Measurements from ENCODE around the gene PHOSPHO2. TPM values are rescaled to one million over a fixed set of nuclear protein-coding genes. Genes with fewer than 3 reads are reported as not detected.

PHOSPHO2 gene
- total RNA-seq, 3 donors from 2014 or later = 9.1 to 17.4 (median 16.2) TPM

DNA sequence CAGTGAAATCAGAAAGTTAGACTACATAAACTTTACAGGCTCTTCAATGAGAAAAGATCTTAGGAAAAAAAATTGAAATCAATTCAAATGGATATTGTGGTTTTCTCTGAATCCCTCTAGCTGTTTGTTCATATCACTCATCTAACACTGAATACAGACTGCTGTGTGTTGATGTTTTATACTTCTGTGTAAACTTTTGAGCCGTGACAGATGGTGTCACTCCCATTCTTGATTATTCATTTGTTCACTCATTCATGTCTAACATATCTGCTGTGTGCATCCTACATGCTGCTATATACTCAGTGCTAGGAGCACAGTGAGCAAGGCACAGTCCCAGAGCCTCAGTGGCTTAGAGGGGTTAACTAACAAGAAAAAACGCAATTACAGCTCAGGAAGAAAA lies 52.0 kb downstream of the PHOSPHO2 start:
- H3K36me3 ChIP-seq = no peaks in the 10 kb centered on the region
- H3K9me3 ChIP-seq = no peaks in the 10 kb centered on the region
- TF ChIP-seq POLR2AphosphoS5 (IDR thresholded peaks at IDR 0.05) (no peak), POLR2A (IDR thresholded peaks at IDR 0.05) (no peak)
- TF ChIP-seq, protein P1, sequence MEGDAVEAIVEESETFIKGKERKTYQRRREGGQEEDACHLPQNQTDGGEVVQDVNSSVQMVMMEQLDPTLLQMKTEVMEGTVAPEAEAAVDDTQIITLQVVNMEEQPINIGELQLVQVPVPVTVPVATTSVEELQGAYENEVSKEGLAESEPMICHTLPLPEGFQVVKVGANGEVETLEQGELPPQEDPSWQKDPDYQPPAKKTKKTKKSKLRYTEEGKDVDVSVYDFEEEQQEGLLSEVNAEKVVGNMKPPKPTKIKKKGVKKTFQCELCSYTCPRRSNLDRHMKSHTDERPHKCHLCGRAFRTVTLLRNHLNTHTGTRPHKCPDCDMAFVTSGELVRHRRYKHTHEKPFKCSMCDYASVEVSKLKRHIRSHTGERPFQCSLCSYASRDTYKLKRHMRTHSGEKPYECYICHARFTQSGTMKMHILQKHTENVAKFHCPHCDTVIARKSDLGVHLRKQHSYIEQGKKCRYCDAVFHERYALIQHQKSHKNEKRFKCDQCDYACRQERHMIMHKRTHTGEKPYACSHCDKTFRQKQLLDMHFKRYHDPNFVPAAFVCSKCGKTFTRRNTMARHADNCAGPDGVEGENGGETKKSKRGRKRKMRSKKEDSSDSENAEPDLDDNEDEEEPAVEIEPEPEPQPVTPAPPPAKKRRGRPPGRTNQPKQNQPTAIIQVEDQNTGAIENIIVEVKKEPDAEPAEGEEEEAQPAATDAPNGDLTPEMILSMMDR (IDR thresholded peaks at IDR 0.05) = no peak
- H3K27ac ChIP-seq = no peak overlapping the region
- no peaks in the 10 kb centered on the region for H3K27me3 ChIP-seq
- intact Hi-C loops (cut with DNase I; ENCODE audit: low total_unique reads) = no loop called here
- DNase-seq (ENCODE audit: low spot score in 2 of 2) = no peak
- no peak overlapping the region for H3K4me3 ChIP-seq
- no peaks in the 10 kb centered on the region for H3K4me1 ChIP-seq

DNA sequence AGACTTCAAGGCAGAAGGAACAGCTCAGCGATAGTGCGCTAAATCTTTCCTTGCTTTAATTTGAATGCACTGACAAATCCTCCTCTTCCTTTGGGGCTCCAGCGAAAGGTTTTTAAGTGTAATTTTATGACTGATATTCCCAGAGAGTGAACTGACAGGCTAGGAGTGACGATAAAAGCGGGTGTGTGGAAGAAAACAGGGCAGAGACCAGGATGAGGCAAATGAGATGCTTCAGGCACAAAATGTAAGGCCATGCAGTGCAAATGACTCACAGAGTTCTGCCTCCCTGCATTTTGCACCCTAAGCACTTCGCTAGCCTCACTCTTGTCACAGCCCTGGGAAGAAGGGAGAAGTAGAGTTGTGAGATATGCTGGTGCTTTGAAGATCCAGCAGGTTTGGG lies 54.0 kb downstream of the PHOSPHO2 start:
- Histone ChIP-seq H3K4me3 (no peak overlapping the region), H3K4me1 (no peaks in the 10 kb centered on the region), H3K36me3 (no peaks in the 10 kb centered on the region), H3K9me3 (no peaks in the 10 kb centered on the region), H3K27ac (no peak overlapping the region), H3K27me3 (no peaks in the 10 kb centered on the region)
- TF ChIP-seq POLR2AphosphoS5 (IDR thresholded peaks at IDR 0.05) (no peak), POLR2A (IDR thresholded peaks at IDR 0.05) (no peak)
- DNase-seq (ENCODE audit: low spot score in 2 of 2) = no peak
- intact Hi-C loops (cut with DNase I; ENCODE audit: low total_unique reads) = no loop called here

Other genes with a start within 250 kb of the PHOSPHO2 start
- gene BBS5, start 215.0 kb upstream of the PHOSPHO2 start, total RNA-seq = 1 to 10 TPM; 6.6 to 9.2 (median 7.9) TPM
- gene KLHL41, start 184.8 kb upstream of the PHOSPHO2 start, total RNA-seq = 1 to 10 TPM in 1 of 3 donors, under 1 TPM in 2; 0.64 to 2.3 (median 0.66) TPM
- 10 to 100 TPM in 2 of 3 donors, 1 to 10 TPM in 1; 6.7 to 22.1 (median 15.4) TPM for gene FASTKD1, start 120.6 kb upstream of the PHOSPHO2 start, total RNA-seq
- 10 to 100 TPM; 35.5 to 67.9 (median 50.1) TPM for gene PPIG, start 110.1 kb upstream of the PHOSPHO2 start, total RNA-seq
- gene CFAP210, start 64 bp upstream of the PHOSPHO2 start, total RNA-seq = 1 to 10 TPM in 1 of 3 donors, under 1 TPM in 1, not detected in 1; 0.66 to 3.4 TPM
- gene KLHL23, start 39.4 kb downstream of the PHOSPHO2 start, total RNA-seq = 10 to 100 TPM in 2 of 3 donors, 1 to 10 TPM in 1; 4.8 to 11.8 (median 10.5) TPM
- 100 to 1,000 TPM in 2 of 3 donors, 10 to 100 TPM in 1; 79.0 to 124 (median 109) TPM for gene SSB, start 104.4 kb downstream of the PHOSPHO2 start, total RNA-seq
- 10 to 100 TPM; 43.6 to 75.2 (median 52.7) TPM for gene METTL5, start 130.4 kb downstream of the PHOSPHO2 start, total RNA-seq
- 100 to 1,000 TPM in 2 of 3 donors, 10 to 100 TPM in 1; 75.7 to 110 (median 108) TPM for gene UBR3, start 133.0 kb downstream of the PHOSPHO2 start, total RNA-seq